Activated CD8-positive, alpha-beta T cell treated with anti-CD3 and anti-CD28 coated beads, Interleukin-2, amount 10 ng/mL, durations not matched to agents 7 days and 5 days (primary cell): Measurements from ENCODE around the gene NCKAP5L. TPM values are rescaled to one million over a fixed set of nuclear protein-coding genes. Genes with fewer than 3 reads are reported as not detected.

ENCODE experiments used
- ATAC-seq: fragments of 150-1000 bp; cut with Tn5 transposase; one replicate; pipeline ENCODE4 v1.10.0; 2021; ENCODE audit warnings: moderate library complexity
- CTCF ChIA-PET: fragments of 350-600 bp; sonication (Branson Sonifier 250); formaldehyde crosslinking; loops from one replicate; lab custom pipeline; 2021; ENCODE audit warnings: antibody characterized with exemption; lab: Charles Lee
- POLR2A ChIA-PET: fragments of 350-600 bp; sonication (Branson Sonifier 250); formaldehyde crosslinking; loops from one replicate; lab custom pipeline; 2021; ENCODE audit warnings: antibody characterized with exemption; lab: Charles Lee
- DNase-seq: peaks from one replicate; pipeline ENCODE4 v3.0.0-alpha.2; 2020
- H3K27ac Mint-ChIP-seq: one replicate; pipeline ENCODE4 v1.8.0; 2021; ENCODE audit warnings: mild to moderate bottlenecking, mixed read lengths
- H3K27me3 Mint-ChIP-seq: one replicate; pipeline ENCODE4 v1.8.0; 2021; ENCODE audit warnings: low read depth, mixed read lengths
- H3K36me3 Mint-ChIP-seq: one replicate; pipeline ENCODE4 v1.8.0; 2021; ENCODE audit warnings: low read depth, mixed read lengths
- H3K4me1 Mint-ChIP-seq: one replicate; pipeline ENCODE4 v1.8.0; 2021; ENCODE audit warnings: low read depth, mixed read lengths
- H3K4me3 Mint-ChIP-seq: one replicate; pipeline ENCODE4 v1.8.0; 2021; ENCODE audit warnings: mild to moderate bottlenecking, mixed read lengths
- H3K9me3 Mint-ChIP-seq: one replicate; pipeline ENCODE4 v1.8.0; 2022; ENCODE audit warnings: mixed read lengths; ENCODE audit not compliant: insufficient read depth
- total RNA-seq, 2 experiments: library from RNA; stranded (reverse); gene quantifications; one replicate each; pipeline ENCODE4 v1.2.3, GENCODE V29; 2021

NCKAP5L gene
- total RNA-seq, 2 experiments from 2014 or later, result 7.2 to 7.7 TPM

DNA sequence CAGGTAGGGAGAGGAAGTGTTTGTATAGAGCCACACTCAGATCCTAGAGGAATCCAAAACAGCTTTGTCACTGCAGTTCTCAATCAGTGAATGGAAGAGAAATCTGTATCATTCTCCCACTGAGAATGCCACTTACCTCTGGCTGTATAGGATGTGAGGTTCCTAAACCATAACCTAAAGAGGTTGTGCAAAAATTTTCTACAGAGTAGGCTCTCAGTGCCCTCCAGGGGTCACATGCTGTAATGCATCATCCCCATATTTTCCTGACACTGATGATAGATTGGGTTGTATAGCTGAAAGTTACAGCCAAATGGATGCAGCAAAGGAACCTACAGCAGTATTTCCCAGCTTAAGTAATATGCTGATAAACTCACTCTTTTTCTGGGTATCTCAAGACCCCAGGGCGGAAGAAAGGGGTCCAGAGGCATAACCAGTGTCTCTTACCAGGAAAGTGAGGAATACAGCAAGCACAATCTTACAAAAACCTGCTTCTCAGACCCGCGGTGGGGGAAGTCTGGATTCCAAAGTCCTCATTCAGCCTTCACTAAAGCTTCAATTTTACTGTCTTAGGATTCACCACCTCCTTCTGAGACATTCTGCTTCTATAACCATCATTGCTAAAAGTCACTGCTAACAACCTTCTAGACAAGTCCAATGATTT lies 10.9 kb upstream of the NCKAP5L start:
- ChIA-PET POLR2A (interaction anchor here (0.7 to 1.6 kb wide), 5 partner anchors 7 to 98 kb away, joined by 3 to 7 read pairs (median 3); partner anchors contain the start of genes NCKAP5L and TMBIM6), CTCF (interaction anchor here (0.7 to 8.8 kb wide), 39 partner anchors 8 to 481 kb away, joined by 3 to 129 read pairs (median 5); partner anchors contain the start of genes NCKAP5L and TMBIM6)
- Mint-ChIP-seq H3K4me1 (peaks cover 36% of the 10 kb centered on the region), H3K27me3 (no peaks in the 10 kb centered on the region), H3K4me3 (no peak overlapping the region), H3K36me3 (peaks cover 11% of the 10 kb centered on the region), H3K27ac (no peak overlapping the region), H3K9me3 (no peaks in the 10 kb centered on the region)
- DNase-seq (peak; percentile 64), ATAC-seq (no peak)

DNA sequence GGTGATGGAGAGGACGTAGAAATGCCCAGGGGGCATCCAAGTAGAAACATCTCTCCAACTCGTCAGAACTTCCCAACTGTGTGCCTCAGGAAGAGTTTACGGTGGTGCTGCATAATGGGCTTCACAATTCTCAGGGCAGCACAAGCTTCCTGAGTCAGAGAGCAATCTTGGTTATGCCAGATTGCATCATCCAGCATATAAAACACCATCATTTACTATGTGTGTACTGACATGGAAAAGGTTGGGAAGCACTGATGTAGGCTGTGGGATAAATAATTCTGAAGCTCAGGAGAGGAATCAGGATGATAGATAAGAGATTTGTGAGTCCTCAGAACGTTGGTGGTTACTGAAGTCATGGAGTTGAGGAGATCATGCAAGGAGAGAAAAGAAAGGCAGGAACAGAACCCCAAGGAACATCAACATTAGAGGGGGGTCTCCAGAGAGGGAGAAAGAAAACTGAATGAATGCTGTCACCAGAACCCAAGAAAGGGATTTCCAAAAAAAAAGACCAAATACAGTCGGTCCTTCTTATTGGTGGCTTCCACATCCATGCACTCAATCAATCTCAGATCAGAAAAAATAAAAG lies 4.7 kb upstream of the NCKAP5L start:
- POLR2A ChIA-PET, result no interaction called here
- H3K27me3 Mint-ChIP-seq, result no peaks in the 10 kb centered on the region
- no peaks in the 10 kb centered on the region for H3K9me3 Mint-ChIP-seq
- no peak for ATAC-seq
- H3K4me3 Mint-ChIP-seq, result no peak overlapping the region
- DNase-seq, result no peak
- CTCF ChIA-PET, result interaction anchor here (3.6 kb wide), 1 partner anchor 55 kb away, joined by 22 read pairs; no protein-coding TSS in a partner anchor
- H3K4me1 Mint-ChIP-seq, result peaks cover 12% of the 10 kb centered on the region
- no peaks in the 10 kb centered on the region for H3K36me3 Mint-ChIP-seq
- H3K27ac Mint-ChIP-seq, result no peak overlapping the region

- Mint-ChIP-seq H3K27me3 (no peaks in the 10 kb centered on the region), H3K4me1 (peaks cover 20% of the 10 kb centered on the region), H3K4me3 (no peak overlapping the region), H3K36me3 (no peaks in the 10 kb centered on the region), H3K9me3 (no peaks in the 10 kb centered on the region), H3K27ac (no peak overlapping the region)
- DNase-seq, result no peak
- ATAC-seq, result no peak
- POLR2A ChIA-PET, result interaction anchor here (0.6 to 1.3 kb wide), 4 partner anchors 8 to 161 kb away, joined by 3 read pairs; partner anchors contain the start of gene BCDIN3D
- CTCF ChIA-PET, result interaction anchor here (2.0 to 3.6 kb wide), 2 partner anchors 54 to 90 kb away, joined by 5 to 22 read pairs; partner anchors contain the start of gene TMBIM6
Observed at GRCh38 chr12:49831717-49832116, 3.5 kb upstream of the NCKAP5L start.

- POLR2A ChIA-PET, result interaction anchor here (0.6 to 2.8 kb wide), 6 partner anchors 11 to 118 kb away, joined by 3 to 15 read pairs (median 4); partner anchors contain the start of genes BCDIN3D and TMBIM6
- DNase-seq (peak; percentile 41), ATAC-seq (peak; percentile 4)
- no peaks in the 10 kb centered on the region for H3K27me3 Mint-ChIP-seq
- peaks cover 2% of the 10 kb centered on the region for H3K36me3 Mint-ChIP-seq
- peak overlapping the region; percentile 20 for H3K27ac Mint-ChIP-seq
- H3K9me3 Mint-ChIP-seq, result no peaks in the 10 kb centered on the region
- CTCF ChIA-PET, result interaction anchor here (1.0 to 4.9 kb wide), 9 partner anchors 10 to 140 kb away, joined by 3 to 34 read pairs (median 6); partner anchors contain the start of gene TMBIM6
- peaks cover 31% of the 10 kb centered on the region for H3K4me1 Mint-ChIP-seq
- peak overlapping the region; percentile 70 for H3K4me3 Mint-ChIP-seq
Observed at GRCh38 chr12:49827401-49828099, 663 bp downstream of the NCKAP5L start.

GRCh38 chr12:49827051-49827400 lies 1.2 kb downstream of the NCKAP5L start:
- Mint-ChIP-seq H3K36me3 (peaks cover 2% of the 10 kb centered on the region), H3K9me3 (no peaks in the 10 kb centered on the region), H3K27ac (no peak overlapping the region), H3K4me3 (peak overlapping the region; percentile 70), H3K4me1 (peaks cover 34% of the 10 kb centered on the region), H3K27me3 (no peaks in the 10 kb centered on the region)
- ChIA-PET POLR2A (interaction anchor here (0.6 to 1.9 kb wide), 3 partner anchors 12 to 85 kb away, joined by 3 to 10 read pairs (median 6); partner anchors contain the start of genes BCDIN3D and TMBIM6), CTCF (interaction anchor here (1.1 to 4.9 kb wide), 5 partner anchors 12 to 118 kb away, joined by 3 to 34 read pairs (median 6); partner anchors contain the start of gene TMBIM6)
- no peak for DNase-seq
- no peak for ATAC-seq

DNA sequence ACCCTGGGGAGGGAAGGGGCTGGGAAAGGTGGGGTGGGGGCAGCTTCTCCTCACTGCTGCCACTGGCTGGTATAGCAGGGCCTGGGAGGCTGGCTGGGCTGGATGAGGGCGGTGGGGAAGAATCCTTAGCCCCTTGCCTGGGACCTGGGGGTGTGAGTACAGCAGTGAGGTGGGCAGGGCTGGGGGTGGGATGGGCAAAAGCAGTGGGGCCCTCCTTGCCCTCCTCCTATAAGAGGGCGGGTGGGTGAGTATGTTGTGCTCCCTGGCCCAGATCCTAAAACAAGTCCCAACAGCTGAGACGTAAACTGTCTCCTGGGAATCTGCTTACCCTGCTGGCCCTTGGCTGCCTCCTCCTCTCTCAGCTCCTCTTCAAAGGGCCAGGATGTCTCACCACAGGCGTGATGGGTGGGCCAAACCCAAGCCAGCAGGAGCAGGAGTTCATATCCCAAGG lies 2.2 kb downstream of the NCKAP5L start:
- CTCF ChIA-PET, result interaction anchor here (0.6 to 4.9 kb wide), 6 partner anchors 13 to 188 kb away, joined by 3 to 34 read pairs (median 4); partner anchors contain the start of gene FMNL3
- POLR2A ChIA-PET, result interaction anchor here (0.6 to 1.9 kb wide), 4 partner anchors 13 to 649 kb away, joined by 3 to 10 read pairs (median 6); partner anchors contain the start of genes BCDIN3D and TMBIM6
- no peak for ATAC-seq
- Mint-ChIP-seq H3K36me3 (peaks cover 2% of the 10 kb centered on the region), H3K9me3 (no peaks in the 10 kb centered on the region), H3K27ac (no peak overlapping the region), H3K4me3 (no peak overlapping the region), H3K27me3 (no peaks in the 10 kb centered on the region), H3K4me1 (peaks cover 44% of the 10 kb centered on the region)
- no peak for DNase-seq

DNA sequence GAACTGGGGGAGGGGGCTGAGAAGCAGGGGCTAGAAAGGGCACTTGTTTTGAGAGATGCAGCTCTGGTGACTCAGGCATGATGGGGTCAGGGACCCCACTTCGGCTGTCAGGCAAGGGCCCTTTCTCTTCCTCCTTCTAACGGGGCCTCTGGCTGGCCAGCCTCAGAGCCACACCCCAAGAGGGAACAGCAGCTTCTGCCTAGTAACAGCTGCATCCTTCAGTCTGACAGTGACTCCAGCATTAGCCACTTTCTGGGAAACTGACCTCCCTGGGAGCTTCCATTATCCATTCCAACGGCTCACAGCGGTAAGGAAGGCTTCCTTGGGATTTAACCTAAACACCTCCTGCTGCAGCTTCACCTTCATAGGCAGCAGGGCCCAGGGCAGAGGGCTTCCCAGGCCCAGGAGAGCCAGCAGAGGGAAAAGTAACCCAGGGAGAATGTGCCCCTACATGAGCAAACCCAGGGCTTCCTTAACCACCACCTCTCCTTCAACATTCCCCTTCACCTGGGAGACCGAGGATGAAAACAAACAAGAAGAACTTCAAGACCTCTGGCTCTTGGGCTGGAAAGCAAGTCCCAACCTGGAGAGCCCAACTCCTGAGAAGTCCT lies 2.7 kb downstream of the NCKAP5L start:
- Mint-ChIP-seq H3K9me3 (no peaks in the 10 kb centered on the region), H3K36me3 (peaks cover 2% of the 10 kb centered on the region), H3K4me3 (no peak overlapping the region), H3K4me1 (peaks cover 50% of the 10 kb centered on the region), H3K27ac (no peak overlapping the region), H3K27me3 (no peaks in the 10 kb centered on the region)
- no peak for DNase-seq
- no peak for ATAC-seq
- ChIA-PET POLR2A (interaction anchor here (1.5 to 1.9 kb wide), 3 partner anchors 14 to 84 kb away, joined by 6 to 10 read pairs (median 6); partner anchors contain the start of genes BCDIN3D and TMBIM6), CTCF (interaction anchor here (1.2 to 4.9 kb wide), 5 partner anchors 14 to 120 kb away, joined by 3 to 34 read pairs (median 6); partner anchors contain the start of gene FMNL3)

- Mint-ChIP-seq H3K4me1 (peaks cover 51% of the 10 kb centered on the region), H3K4me3 (no peak overlapping the region), H3K9me3 (no peaks in the 10 kb centered on the region), H3K27me3 (no peaks in the 10 kb centered on the region), H3K27ac (no peak overlapping the region), H3K36me3 (peaks cover 2% of the 10 kb centered on the region)
- ATAC-seq (no peak), DNase-seq (no peak)
- ChIA-PET CTCF (interaction anchor here (1.1 to 4.9 kb wide), 2 partner anchors 47 to 246 kb away, joined by 3 to 34 read pairs; no protein-coding TSS in a partner anchor), POLR2A (interaction anchor here (1.5 kb wide), 1 partner anchor 84 kb away, joined by 6 read pairs; the partner anchor contains the start of gene TMBIM6)
Observed at GRCh38 chr12:49824895-49825294, 3.3 kb downstream of the NCKAP5L start.

DNA sequence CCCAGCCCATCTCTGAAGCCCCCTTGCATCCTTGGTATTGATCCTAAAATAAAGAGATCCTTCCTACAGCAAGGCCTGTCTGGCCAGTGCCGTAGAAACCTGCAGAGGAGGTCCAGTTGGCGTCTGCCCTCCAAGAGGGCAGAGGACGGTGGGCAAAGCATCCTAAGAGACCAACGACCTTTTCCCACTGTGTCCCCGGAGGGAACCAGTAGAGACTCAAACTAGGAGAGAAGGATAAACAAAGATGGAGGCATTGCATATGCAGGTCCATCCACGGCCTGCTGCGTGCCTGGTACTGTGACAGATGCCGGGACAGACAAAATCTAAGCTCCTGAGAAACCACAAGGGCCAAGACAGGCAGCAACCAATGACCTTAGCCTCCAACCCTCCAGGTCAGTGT lies 3.8 kb downstream of the NCKAP5L start:
- ATAC-seq (no peak), DNase-seq (no peak)
- Mint-ChIP-seq H3K36me3 (peaks cover 2% of the 10 kb centered on the region), H3K4me1 (peaks cover 52% of the 10 kb centered on the region), H3K4me3 (no peak overlapping the region), H3K27ac (no peak overlapping the region), H3K9me3 (no peaks in the 10 kb centered on the region), H3K27me3 (no peaks in the 10 kb centered on the region)
- POLR2A ChIA-PET, result no interaction called here
- CTCF ChIA-PET, result interaction anchor here (1.1 to 4.9 kb wide), 2 partner anchors 47 to 246 kb away, joined by 3 to 34 read pairs; no protein-coding TSS in a partner anchor

DNA sequence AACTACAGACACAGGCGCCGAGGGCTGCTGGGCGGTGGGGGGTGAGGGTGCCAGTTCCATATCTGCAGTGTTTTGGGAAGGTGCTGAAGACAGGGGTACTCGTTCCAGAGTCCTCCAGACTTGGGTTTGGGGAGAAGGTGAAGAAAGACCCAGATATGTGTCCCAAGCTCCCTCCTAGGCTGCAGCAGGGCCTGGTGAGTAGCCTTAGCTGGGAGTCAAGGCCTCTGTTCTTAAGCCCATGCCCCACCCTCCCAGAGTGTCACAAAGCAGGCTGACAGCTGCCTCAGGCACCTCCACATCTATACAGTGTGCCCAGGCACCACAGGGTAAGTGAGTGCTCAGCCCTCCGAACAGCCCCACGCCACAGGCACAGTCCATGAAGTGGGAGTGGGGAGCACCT lies 4.3 kb downstream of the NCKAP5L start:
- H3K4me1 Mint-ChIP-seq, result peaks cover 49% of the 10 kb centered on the region
- H3K27me3 Mint-ChIP-seq, result no peaks in the 10 kb centered on the region
- no peak overlapping the region for H3K27ac Mint-ChIP-seq
- CTCF ChIA-PET, result interaction anchor here (1.1 kb wide), 1 partner anchor 247 kb away, joined by 3 read pairs; no protein-coding TSS in a partner anchor
- DNase-seq (no peak), ATAC-seq (no peak)
- POLR2A ChIA-PET, result no interaction called here
- peaks cover 2% of the 10 kb centered on the region for H3K36me3 Mint-ChIP-seq
- no peak overlapping the region for H3K4me3 Mint-ChIP-seq
- no peaks in the 10 kb centered on the region for H3K9me3 Mint-ChIP-seq
